Aorta (tissue), 5 donors: Measurements from ENCODE around the gene RBM19. TPM values are rescaled to one million over a fixed set of nuclear protein-coding genes. Genes with fewer than 3 reads are reported as not detected.

ENCODE experiments used
- ATAC-seq: fragments of 200-7000 bp; cut with Tn5 transposase; one replicate; pipeline ENCODE4 v1.9.1; 2022; ENCODE audit warnings: moderate library complexity; ENCODE audit not compliant: low FRiP score
- DNase-seq, 2 donors: peaks; one replicate each; pipeline ENCODE4 v3.0.0-alpha.2; 2020
- H3K27ac ChIP-seq, 2 donors: one replicate each; pipeline ENCODE4 v1.5.1; 2013; ENCODE audit warnings: low read length in 2 of 2, mild to moderate bottlenecking in 2 of 2, moderate library complexity in 2 of 2, control low read depth in 1 of 2, inconsistent platforms in 1 of 2, low read depth in 1 of 2
- H3K27me3 ChIP-seq, 2 donors: one replicate each; pipeline ENCODE4 v1.6.1; 2013; ENCODE audit warnings: control low read depth in 1 of 2, low read length in 1 of 2, mild to moderate bottlenecking in 1 of 2, moderate library complexity in 1 of 2; ENCODE audit not compliant: insufficient read depth in 2 of 2, control insufficient read depth in 1 of 2
- H3K36me3 ChIP-seq, 2 donors: one replicate each; pipeline ENCODE4 v1.6.1; 2013; ENCODE audit warnings: control low read depth in 1 of 2, low read length in 1 of 2, mild to moderate bottlenecking in 1 of 2; ENCODE audit not compliant: insufficient read depth in 2 of 2, control insufficient read depth in 1 of 2
- H3K4me1 ChIP-seq, 2 donors: one replicate each; pipeline ENCODE4 v1.6.1; 2013; ENCODE audit warnings: low read length in 2 of 2, control low read depth in 1 of 2, mild to moderate bottlenecking in 1 of 2, moderate library complexity in 1 of 2; ENCODE audit not compliant: insufficient read depth in 2 of 2, control insufficient read depth in 1 of 2
- H3K4me3 ChIP-seq, 2 donors: one replicate each; pipeline ENCODE4 v1.5.1; 2013; ENCODE audit warnings: low read length in 2 of 2, control low read depth in 1 of 2, mild to moderate bottlenecking in 1 of 2
- H3K9me3 ChIP-seq: one replicate; pipeline ENCODE4 v1.6.1; 2013; ENCODE audit warnings: mild to moderate bottlenecking, low read length; ENCODE audit not compliant: control insufficient read depth
- WGBS, 2 donors: extraction: QIAGEN DNeasy Blood & Tissue Kit; methylation state at CpG; one replicate each; pipeline ENCODE4 v1.1.7; 2013; 5-methylcytosine and 5-hydroxymethylcytosine counted together
- intact Hi-C, 2 donors: fragments of 100-400 bp; cut with DNase I; formaldehyde crosslinking; loops; one replicate each; pipeline versions ENCODE4 v1.14.2 to v1.15.0; 2022
- polyA plus RNA-seq, 2 donors: library from polyadenylated mRNA; stranded (reverse); fragments of 200-250 nt; gene quantifications; one replicate each; pipeline ENCODE4 v1.2.3, GENCODE V29; 2013
- total RNA-seq, 2 donors: library from RNA; stranded (reverse); fragmentation: NEBNext Ultra II Directional; extraction: Animal tissue kit (Norgen Biotek cat#: 25700); gene quantifications; one replicate each; pipeline ENCODE4 v1.2.1, GENCODE V29; 2021
- donor health status: healthy with polysubstance abuse.
- donor health status: Bipolar disorder and iron deficiency.
- donor health status: DM: no; HTN: no; CAD: no.
- donor health status: DM: no; HTN: no; CAD: no.
- donor health status: DM: yes; HTN: yes; CAD: no.

Gene RBM19
- total and polyA plus RNA-seq, 4 donors: 5.6 to 31.8 (median 26.0) TPM

DNA sequence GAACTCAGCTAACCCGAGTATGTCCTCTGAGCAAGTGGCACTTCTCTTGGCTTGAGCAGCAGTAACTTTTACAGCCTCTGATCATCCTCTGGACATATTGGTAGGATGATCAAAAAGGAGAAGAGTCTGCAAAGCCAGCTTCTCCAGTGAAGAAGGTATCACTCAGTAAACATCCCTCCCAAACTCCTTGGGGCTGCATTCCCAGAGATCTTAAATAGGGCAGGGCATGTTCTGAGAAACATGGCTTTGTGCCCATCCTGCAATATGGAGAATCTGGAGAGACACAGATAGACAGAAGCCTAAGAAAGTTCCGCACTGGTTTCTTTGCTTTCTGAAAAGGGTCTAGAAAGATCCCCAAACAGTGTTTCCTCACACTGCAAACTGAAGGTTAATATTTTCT, 65.4 kb downstream of the RBM19 start:
- intact Hi-C loops: no loop called here
- no peaks in the 10 kb centered on the region for H3K36me3 ChIP-seq
- H3K9me3 ChIP-seq: no peaks in the 10 kb centered on the region
- no peak for ATAC-seq
- no peak overlapping the region for H3K27ac ChIP-seq
- no peaks in the 10 kb centered on the region for H3K4me1 ChIP-seq
- WGBS, 2 donors: 94 to 98% methylated on average over 2 of the region's 2 CpGs
- no peak for DNase-seq
- H3K27me3 ChIP-seq: no peaks in the 10 kb centered on the region
- H3K4me3 ChIP-seq: no peak overlapping the region

- H3K4me3 ChIP-seq: no peak overlapping the region
- H3K4me1 ChIP-seq: no peaks in the 10 kb centered on the region
- WGBS, 2 donors: 79 to 81% methylated on average over 32 of the region's 32 CpGs
- H3K9me3 ChIP-seq: no peaks in the 10 kb centered on the region
- intact Hi-C loops: no loop called here
- no peak overlapping the region for H3K27ac ChIP-seq
- no peaks in the 10 kb centered on the region for H3K27me3 ChIP-seq
- no peaks in the 10 kb centered on the region for H3K36me3 ChIP-seq
- DNase-seq: no peak
- ATAC-seq: no peak
Measured at GRCh38 chr12:113899561-113900471, 66.3 kb downstream of the RBM19 start.

DNA sequence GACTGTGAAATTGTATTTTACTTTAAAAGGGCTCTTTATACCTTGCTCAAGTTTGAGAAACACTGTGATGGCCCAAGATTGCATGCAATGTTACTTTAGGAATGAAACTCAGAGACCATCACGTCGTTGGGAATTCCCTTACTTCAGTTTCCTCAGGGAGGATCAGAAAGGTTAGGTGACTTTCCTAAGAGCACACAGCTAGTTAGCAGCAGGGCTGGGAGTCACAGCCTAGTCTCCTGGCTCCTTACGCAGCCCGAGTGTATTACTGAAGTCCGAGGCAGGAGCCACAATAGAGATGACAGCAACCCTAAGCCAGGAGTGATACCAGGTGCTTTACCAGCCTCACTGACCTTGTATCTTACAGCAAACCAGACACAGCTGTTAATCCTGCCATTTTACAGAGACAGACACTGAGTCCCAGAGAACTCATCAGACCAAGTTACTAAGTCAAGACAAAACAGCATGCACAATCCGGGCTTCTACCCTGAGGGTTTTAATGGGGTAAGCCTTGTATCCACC, 67.0 kb downstream of the RBM19 start:
- intact Hi-C loops: no loop called here
- no peak overlapping the region for H3K27ac ChIP-seq

GRCh38 chr12:113898466-113898865, 67.7 kb downstream of the RBM19 start:
- no peaks in the 10 kb centered on the region for H3K27me3 ChIP-seq
- DNase-seq (no peak), ATAC-seq (no peak)
- H3K4me3 ChIP-seq: no peak overlapping the region
- H3K36me3 ChIP-seq: no peaks in the 10 kb centered on the region
- intact Hi-C loops: no loop called here
- no peaks in the 10 kb centered on the region for H3K4me1 ChIP-seq
- H3K27ac ChIP-seq: no peak overlapping the region
- H3K9me3 ChIP-seq: no peaks in the 10 kb centered on the region
- WGBS, 2 donors: 93 to 94% methylated on average over 8 of the region's 8 CpGs

More for the DNA sequence above, 67.0 kb downstream of the RBM19 start:
- Histone ChIP-seq H3K4me3 (no peak overlapping the region), H3K27me3 (no peaks in the 10 kb centered on the region), H3K9me3 (no peaks in the 10 kb centered on the region), H3K36me3 (no peaks in the 10 kb centered on the region), H3K4me1 (no peaks in the 10 kb centered on the region)
- WGBS, 2 donors: 85 to 91% methylated on average over 6 of the region's 6 CpGs
- no peak for DNase-seq
- no peak for ATAC-seq

DNA sequence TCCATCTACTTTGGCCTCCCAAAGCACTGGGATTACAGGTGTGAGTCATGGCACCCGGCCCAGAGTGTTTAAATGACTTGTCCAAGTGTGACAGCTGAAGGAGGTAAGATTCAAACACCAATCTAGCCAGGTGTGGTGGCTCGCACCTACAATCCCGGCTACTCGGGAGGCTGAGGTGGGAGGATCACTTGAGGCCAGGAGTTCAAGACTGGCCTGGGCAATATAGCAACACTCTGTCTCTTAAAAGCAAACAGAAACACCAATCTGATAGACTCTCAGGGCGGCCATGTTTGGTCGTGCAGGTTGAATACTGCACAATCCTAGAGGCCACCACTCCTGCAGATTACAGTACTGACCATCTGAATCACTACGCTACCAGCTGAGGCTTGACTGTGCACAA, 68.7 kb downstream of the RBM19 start:
- 97 to 98% methylated on average over 7 of the region's 7 CpGs for WGBS, 2 donors
- no peak overlapping the region for H3K4me3 ChIP-seq
- H3K9me3 ChIP-seq: no peaks in the 10 kb centered on the region
- DNase-seq (no peak), ATAC-seq (no peak)
- H3K4me1 ChIP-seq: no peaks in the 10 kb centered on the region
- no peak overlapping the region for H3K27ac ChIP-seq
- no peaks in the 10 kb centered on the region for H3K27me3 ChIP-seq
- intact Hi-C loops: no loop called here
- H3K36me3 ChIP-seq: no peaks in the 10 kb centered on the region

- 97 to 98% methylated on average over 4 of the region's 4 CpGs for WGBS, 2 donors
- H3K27ac ChIP-seq: no peak overlapping the region
- H3K27me3 ChIP-seq: no peaks in the 10 kb centered on the region
- H3K4me1 ChIP-seq: no peaks in the 10 kb centered on the region
- DNase-seq: no peak
- intact Hi-C loops: no loop called here
- H3K36me3 ChIP-seq: no peaks in the 10 kb centered on the region
- no peak for ATAC-seq
- no peak overlapping the region for H3K4me3 ChIP-seq
- no peaks in the 10 kb centered on the region for H3K9me3 ChIP-seq
Measured at GRCh38 chr12:113896841-113897240, 69.3 kb downstream of the RBM19 start.

- 79 to 91% methylated on average over 7 of the region's 7 CpGs for WGBS, 2 donors
- intact Hi-C loops: no loop called here
- no peak overlapping the region for H3K4me3 ChIP-seq
- no peak overlapping the region for H3K27ac ChIP-seq
- ATAC-seq: no peak
- no peaks in the 10 kb centered on the region for H3K4me1 ChIP-seq
- no peaks in the 10 kb centered on the region for H3K9me3 ChIP-seq
- no peaks in the 10 kb centered on the region for H3K27me3 ChIP-seq
- H3K36me3 ChIP-seq: no peaks in the 10 kb centered on the region
- DNase-seq: no peak
Measured at GRCh38 chr12:113896194-113896593, 69.9 kb downstream of the RBM19 start.

GRCh38 chr12:113895176-113895575, 70.9 kb downstream of the RBM19 start:
- no peak for ATAC-seq
- intact Hi-C loops: no loop called here
- no peaks in the 10 kb centered on the region for H3K9me3 ChIP-seq
- H3K27ac ChIP-seq: no peak overlapping the region
- no peaks in the 10 kb centered on the region for H3K36me3 ChIP-seq
- no peak for DNase-seq
- H3K27me3 ChIP-seq: no peaks in the 10 kb centered on the region
- no peaks in the 10 kb centered on the region for H3K4me1 ChIP-seq
- H3K4me3 ChIP-seq: no peak overlapping the region
- 96 to 97% methylated on average over 7 of the region's 7 CpGs for WGBS, 2 donors

GRCh38 chr12:113894697-113895096, 71.4 kb downstream of the RBM19 start:
- H3K9me3 ChIP-seq: no peaks in the 10 kb centered on the region
- no peak overlapping the region for H3K27ac ChIP-seq
- no peaks in the 10 kb centered on the region for H3K36me3 ChIP-seq
- H3K4me1 ChIP-seq: no peaks in the 10 kb centered on the region
- intact Hi-C loops: no loop called here
- 94 to 96% methylated on average over 5 of the region's 5 CpGs for WGBS, 2 donors
- H3K27me3 ChIP-seq: no peaks in the 10 kb centered on the region
- ATAC-seq (no peak), DNase-seq (no peak)
- H3K4me3 ChIP-seq: no peak overlapping the region
